Hepatocyte (in vitro differentiated cells): ENCODE measurements around the gene PHF11.

Source experiments
- CTCF ChIP-seq: fragments of 200-600 bp; sonication (generic); IDR thresholded peaks from 2 replicates; pipeline ENCODE4 v1.5.1; 2016; ENCODE audit warnings: antibody characterized with exemption, mild to moderate bottlenecking; ENCODE audit not compliant: poor library complexity
- EZH2phosphoT487 ChIP-seq: fragments of 200-600 bp; sonication (generic); IDR thresholded peaks from one replicate; pipeline ENCODE4 v1.6.1; 2018; ENCODE audit warnings: antibody characterized with exemption, mild to moderate bottlenecking, low read depth, moderate library complexity; ENCODE audit not compliant: unreplicated experiment, severe bottlenecking

DNA sequence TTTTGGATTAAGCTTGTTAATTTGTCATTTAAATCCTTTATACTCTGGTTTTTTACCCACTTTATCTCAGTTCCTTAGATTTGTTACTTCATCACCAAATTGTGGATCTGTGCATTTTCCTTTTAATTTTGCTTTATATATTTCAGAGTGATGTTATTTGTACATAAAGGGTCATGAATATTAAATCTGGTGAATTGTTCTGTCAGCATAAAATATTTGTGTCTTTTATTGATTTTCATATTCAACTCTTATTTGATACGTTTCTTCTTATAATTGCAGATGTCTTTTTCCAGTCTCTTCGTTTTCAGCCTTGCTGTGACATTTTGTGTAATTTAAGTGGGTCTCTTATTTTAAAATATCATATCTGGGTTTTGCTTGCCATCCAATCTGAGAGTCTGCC lies 47.0 kb upstream of the PHF11 start:
- TF ChIP-seq EZH2phosphoT487 (no peak), CTCF (no peak)
